Esophagus muscularis mucosa (tissue), 4 donors: ENCODE data around the gene RERE. TPM values are rescaled to one million over a fixed set of nuclear protein-coding genes. Genes with fewer than 3 reads are reported as not detected.

Experiments used
- DNase-seq: peaks from one replicate; pipeline ENCODE4 v3.0.0-alpha.2; 2017; ENCODE audit errors: extremely low spot score
- H3K27ac ChIP-seq, 4 donors: fragments of 200-600 bp; sonication (generic); replicated peaks in 1 of 4; 1 replicate in 3 of 4; 2 replicates in 1 of 4; pipeline ENCODE4 v1.5.1; 2016 to 2019; ENCODE audit warnings: mild to moderate bottlenecking in 1 of 4
- H3K27me3 ChIP-seq, 4 donors: fragments of 200-600 bp; sonication (generic); one replicate each; pipeline versions ENCODE4 v1.5.1 to v1.6.0; 2016 to 2019
- H3K36me3 ChIP-seq, 4 donors: fragments of 200-600 bp; sonication (generic); one replicate each; pipeline ENCODE4 v1.5.1; 2016 to 2019
- H3K4me1 ChIP-seq, 4 donors: fragments of 200-600 bp; sonication (generic); one replicate each; pipeline ENCODE4 v1.5.1; 2016 to 2019
- H3K4me3 ChIP-seq, 4 donors: fragments of 200-600 bp; sonication (generic); 1 replicate in 2 of 4; 2 replicates in 2 of 4; pipeline ENCODE4 v1.5.1; 2016 to 2019; ENCODE audit warnings: mild to moderate bottlenecking in 4 of 4, moderate library complexity in 1 of 4
- H3K9me3 ChIP-seq, 4 donors: fragments of 200-600 bp; sonication (generic); 1 replicate in 3 of 4; 2 replicates in 1 of 4; pipeline ENCODE4 v1.5.1; 2016 to 2019
- EP300 ChIP-seq: sonication (generic); formaldehyde crosslinking; IDR thresholded peaks from one replicate; pipeline ENCODE4 v1.6.1; 2017; ENCODE audit warnings: antibody characterized with exemption
- POLR2A ChIP-seq: fragments of 450-650 bp; IDR thresholded peaks from one replicate; pipeline ENCODE4 v1.6.1; 2017; ENCODE audit warnings: antibody characterized with exemption, moderate library complexity, mild to moderate bottlenecking, low read depth
- POLR2AphosphoS5 ChIP-seq, 2 donors: sonication (generic); formaldehyde crosslinking; IDR thresholded peaks; one replicate each; pipeline ENCODE4 v1.6.1; 2017; ENCODE audit warnings: antibody characterized with exemption in 2 of 2
- WGBS: methylation state at CpG from one replicate; pipeline ENCODE4 v1.1.5; 2018; 5-methylcytosine and 5-hydroxymethylcytosine counted together
- intact Hi-C: fragments of 100-400 bp; cut with DNase I; formaldehyde crosslinking; loops from one replicate; pipeline ENCODE4 v1.15.1; 2023
- total RNA-seq, 4 donors: library from RNA; depleted of rRNA; stranded (reverse); fragments of >200 nt; gene quantifications; one replicate each; pipeline versions ENCODE4 v1.1.0 to v1.2.1, GENCODE V29; 2016
- TF ChIP-seq, protein P1 (sequence below), 3 experiments: fragments of 200-600 bp in 2 of 3; fragments of 450-650 bp in 1 of 3; sonication (generic) in 2 of 3; IDR thresholded peaks; one replicate each; pipeline ENCODE4 v1.5.1; 2017 to 2019; ENCODE audit warnings: antibody characterized with exemption in 3 of 3, mild to moderate bottlenecking in 2 of 3, moderate library complexity in 1 of 3

The RERE gene
- total RNA-seq, 4 donors from 2014 or later: 133 to 212 (median 168) TPM

DNA sequence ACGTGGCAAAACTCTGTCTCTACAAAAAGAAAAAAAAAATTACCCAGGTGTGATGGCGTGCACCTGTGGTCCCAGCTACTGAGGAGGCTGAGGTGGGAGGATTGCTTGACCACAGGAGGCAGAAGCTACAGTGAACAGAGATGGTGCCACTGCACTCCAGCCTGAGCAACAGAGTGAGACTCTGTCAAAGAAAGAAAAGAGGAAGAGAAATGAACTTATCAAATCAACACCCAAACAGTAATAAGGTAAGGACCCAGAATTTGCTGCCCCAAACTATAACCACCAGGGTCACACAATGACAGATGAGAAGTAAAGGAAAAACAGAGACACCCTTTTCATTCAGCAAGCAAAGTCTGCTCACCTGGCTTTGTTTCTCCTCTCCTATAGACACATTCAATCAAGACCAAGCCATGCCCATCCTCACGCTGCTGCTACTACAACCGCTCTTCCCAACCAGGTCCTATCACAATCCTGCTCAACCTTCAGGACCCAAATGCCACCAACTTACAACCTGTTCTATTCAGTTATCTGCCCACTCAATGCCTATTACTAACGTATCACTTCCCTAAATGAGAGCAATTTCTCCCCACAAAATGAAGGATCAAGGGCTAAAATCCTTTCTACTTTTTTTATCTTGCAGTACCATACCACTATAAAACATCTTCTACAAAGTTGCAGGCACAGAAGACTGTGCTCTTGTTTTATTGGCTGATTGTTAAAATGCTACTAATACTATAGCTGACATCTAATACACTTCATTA, 183.5 kb downstream of the RERE start:
- Histone ChIP-seq H3K4me1 (peaks cover 22 to 45% (median 30%) of the 10 kb centered on the region in 4 donors), H3K27me3 (peaks cover 0 to 4% (median 0%) of the 10 kb centered on the region in 4 donors), H3K4me3 (no peak overlapping the region), H3K36me3 (peaks cover 0 to 3% (median 0%) of the 10 kb centered on the region in 4 donors), H3K27ac (no peak overlapping the region), H3K9me3 (no peaks in the 10 kb centered on the region)
- intact Hi-C loops: no loop called here
- no peak for TF ChIP-seq POLR2AphosphoS5 (IDR thresholded peaks at IDR 0.05)
- no peak for TF ChIP-seq POLR2A
- no peak for TF ChIP-seq EP300
- TF ChIP-seq, protein P1, sequence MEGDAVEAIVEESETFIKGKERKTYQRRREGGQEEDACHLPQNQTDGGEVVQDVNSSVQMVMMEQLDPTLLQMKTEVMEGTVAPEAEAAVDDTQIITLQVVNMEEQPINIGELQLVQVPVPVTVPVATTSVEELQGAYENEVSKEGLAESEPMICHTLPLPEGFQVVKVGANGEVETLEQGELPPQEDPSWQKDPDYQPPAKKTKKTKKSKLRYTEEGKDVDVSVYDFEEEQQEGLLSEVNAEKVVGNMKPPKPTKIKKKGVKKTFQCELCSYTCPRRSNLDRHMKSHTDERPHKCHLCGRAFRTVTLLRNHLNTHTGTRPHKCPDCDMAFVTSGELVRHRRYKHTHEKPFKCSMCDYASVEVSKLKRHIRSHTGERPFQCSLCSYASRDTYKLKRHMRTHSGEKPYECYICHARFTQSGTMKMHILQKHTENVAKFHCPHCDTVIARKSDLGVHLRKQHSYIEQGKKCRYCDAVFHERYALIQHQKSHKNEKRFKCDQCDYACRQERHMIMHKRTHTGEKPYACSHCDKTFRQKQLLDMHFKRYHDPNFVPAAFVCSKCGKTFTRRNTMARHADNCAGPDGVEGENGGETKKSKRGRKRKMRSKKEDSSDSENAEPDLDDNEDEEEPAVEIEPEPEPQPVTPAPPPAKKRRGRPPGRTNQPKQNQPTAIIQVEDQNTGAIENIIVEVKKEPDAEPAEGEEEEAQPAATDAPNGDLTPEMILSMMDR (IDR thresholded peaks at IDR 0.05): no peak
- 86% methylated on average over 5 of the region's 5 CpGs for WGBS
- no peak for DNase-seq

DNA sequence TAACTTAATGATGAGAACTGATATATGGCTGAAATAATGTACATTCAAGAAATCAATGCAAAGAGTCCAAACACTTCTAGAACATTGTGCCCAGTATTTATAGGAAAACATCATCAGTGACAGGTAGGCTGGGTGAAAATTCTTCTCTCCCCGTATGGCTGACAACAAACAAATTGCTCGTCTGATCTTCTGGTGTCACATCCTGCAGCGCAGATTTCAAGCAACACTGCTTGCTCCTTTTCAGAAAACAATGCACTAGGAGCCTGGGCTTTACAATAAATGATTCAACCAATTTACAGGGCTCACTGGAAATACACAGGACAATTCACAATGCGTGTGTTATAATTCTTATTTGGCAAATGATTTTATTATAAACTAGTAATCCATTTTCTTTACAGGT, 185.3 kb downstream of the RERE start:
- H3K4me1 ChIP-seq: peaks cover 20 to 61% (median 46%) of the 10 kb centered on the region in 4 donors
- peaks cover 0 to 4% (median 0%) of the 10 kb centered on the region in 4 donors for H3K27me3 ChIP-seq
- peaks cover 0 to 3% (median 0%) of the 10 kb centered on the region in 4 donors for H3K36me3 ChIP-seq
- TF ChIP-seq POLR2A (no peak), EP300 (no peak), POLR2AphosphoS5 (IDR thresholded peaks at IDR 0.05) (no peak)
- TF ChIP-seq, protein P1 (IDR thresholded peaks at IDR 0.05): no peak
- WGBS: 78% methylated on average over 4 of the region's 4 CpGs
- no peak overlapping the region for H3K27ac ChIP-seq
- H3K9me3 ChIP-seq: no peaks in the 10 kb centered on the region
- intact Hi-C loops: no loop called here
- no peak overlapping the region for H3K4me3 ChIP-seq
- no peak for DNase-seq

DNA sequence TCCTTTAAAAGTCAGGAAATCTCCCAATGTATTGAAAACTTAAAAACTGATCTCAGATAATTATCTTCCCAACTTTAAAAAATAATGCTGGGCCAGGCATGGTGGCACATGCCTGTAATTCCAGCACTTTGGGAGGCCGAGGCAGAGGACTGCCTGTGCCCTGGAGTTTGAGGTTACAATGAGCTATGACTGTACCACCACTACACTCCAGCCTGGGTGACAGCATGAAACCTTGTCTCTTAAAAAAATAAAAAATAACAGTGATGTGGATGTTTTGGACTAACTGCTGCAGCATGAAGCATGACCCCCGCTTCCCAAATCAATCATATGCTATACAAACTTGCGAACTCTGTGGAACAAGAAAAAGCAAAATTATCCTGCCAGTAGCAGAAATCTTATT, 186.3 kb downstream of the RERE start:
- TF ChIP-seq POLR2AphosphoS5 (IDR thresholded peaks at IDR 0.05) (no peak), EP300 (no peak), POLR2A (no peak)
- TF ChIP-seq, protein P1 (IDR thresholded peaks at IDR 0.05): no peak
- WGBS: 94% methylated on average over 3 of the region's 3 CpGs
- intact Hi-C loops: no loop called here
- Histone ChIP-seq H3K36me3 (peaks cover 0 to 3% (median 0%) of the 10 kb centered on the region in 4 donors), H3K4me3 (no peak overlapping the region), H3K4me1 (peaks cover 29 to 68% (median 54%) of the 10 kb centered on the region in 4 donors), H3K9me3 (no peaks in the 10 kb centered on the region), H3K27me3 (peaks cover 0 to 4% (median 0%) of the 10 kb centered on the region in 4 donors), H3K27ac (no peak overlapping the region)
- DNase-seq: no peak

DNA sequence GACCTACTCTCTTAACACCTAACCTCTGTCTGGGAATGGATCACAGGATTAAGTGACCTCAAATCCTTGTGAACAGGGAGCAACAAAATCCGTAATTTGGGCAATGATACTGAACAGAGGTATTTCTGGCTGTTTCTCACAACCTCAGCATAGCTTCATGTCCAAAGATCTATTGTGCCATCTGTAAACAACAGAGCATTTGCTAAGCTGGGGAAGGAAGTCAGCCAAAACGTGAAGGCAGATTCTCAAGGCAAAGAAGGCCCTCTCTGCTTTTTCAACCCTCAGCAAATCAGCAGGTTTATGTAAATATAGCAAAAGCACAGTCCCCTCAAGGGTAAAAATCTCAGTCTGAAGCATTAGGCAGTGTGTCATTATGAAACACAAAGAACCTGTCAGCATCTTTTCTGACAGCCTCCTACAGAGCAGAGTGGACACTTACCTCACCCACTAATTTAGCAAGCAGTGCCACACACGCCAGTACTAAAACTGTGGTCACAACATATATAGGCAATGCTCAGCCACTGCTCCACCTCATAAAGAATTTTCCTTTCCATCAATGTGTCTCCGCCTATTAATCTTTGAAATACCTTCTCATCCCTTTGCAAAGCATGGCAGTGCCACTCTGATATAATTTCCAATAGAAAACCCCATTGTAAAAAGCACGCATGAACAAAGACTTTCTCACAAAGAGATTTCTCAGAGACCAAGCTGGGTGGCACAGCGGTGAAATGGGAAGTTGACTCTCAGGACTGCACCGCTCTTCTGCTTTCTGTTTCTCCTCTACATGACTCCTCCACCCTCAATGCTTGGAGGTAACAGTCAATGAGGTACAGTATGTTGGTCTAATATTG, 188.0 kb downstream of the RERE start:
- 75% methylated on average over 6 of the region's 7 CpGs for WGBS
- intact Hi-C loops: no loop called here
- DNase-seq: no peak
- H3K4me1 ChIP-seq: peaks cover 36 to 75% (median 57%) of the 10 kb centered on the region in 4 donors
- H3K27me3 ChIP-seq: peaks cover 0 to 4% (median 0%) of the 10 kb centered on the region in 4 donors
- no peak overlapping the region for H3K27ac ChIP-seq
- no peaks in the 10 kb centered on the region for H3K36me3 ChIP-seq
- H3K9me3 ChIP-seq: no peaks in the 10 kb centered on the region
- TF ChIP-seq POLR2AphosphoS5 (IDR thresholded peaks at IDR 0.05) (peak in 1 of 2 donors; percentile 8), POLR2A (no peak)
- H3K4me3 ChIP-seq: no peak overlapping the region

DNA sequence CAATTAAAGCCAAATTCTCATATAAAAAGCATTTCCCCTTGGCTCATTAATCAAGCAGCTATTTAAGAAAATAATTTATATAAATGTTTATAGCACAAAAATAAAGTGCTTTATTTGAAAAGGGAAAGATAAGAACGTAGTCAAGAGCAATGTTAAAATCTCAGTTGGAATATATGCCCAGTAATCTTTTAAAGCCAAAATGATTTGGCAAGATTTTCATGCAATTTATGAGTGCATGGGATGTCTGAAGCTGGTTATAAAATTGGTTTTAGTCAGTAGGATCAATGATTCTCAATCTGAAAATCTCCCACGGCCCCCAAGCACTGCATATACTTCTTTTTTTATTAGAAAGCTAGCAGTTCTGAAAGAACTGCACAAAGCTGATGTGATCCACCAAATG, 188.8 kb downstream of the RERE start:
- no peak for TF ChIP-seq EP300
- no peak overlapping the region for H3K27ac ChIP-seq

More for the DNA sequence above, 188.8 kb downstream of the RERE start:
- no peak overlapping the region for H3K4me3 ChIP-seq
- WGBS: 62% methylated on average over 2 of the region's 2 CpGs
- H3K27me3 ChIP-seq: peaks cover 0 to 4% (median 0%) of the 10 kb centered on the region in 4 donors
- peaks cover 36 to 71% (median 57%) of the 10 kb centered on the region in 4 donors for H3K4me1 ChIP-seq
- no peaks in the 10 kb centered on the region for H3K9me3 ChIP-seq
- H3K36me3 ChIP-seq: no peaks in the 10 kb centered on the region
- intact Hi-C loops: no loop called here
- DNase-seq: no peak
